Fibroblast of lung (primary cell): ENCODE data around the gene NEMP2. TPM values are rescaled to one million over a fixed set of nuclear protein-coding genes. Genes with fewer than 3 reads are reported as not detected.

Experiments
- DNase-seq, 2 donors: peaks; one replicate each; pipeline versions ENCODE4 v3.0.0 to v3.0.0-alpha.2; 2010; ENCODE audit warnings: low read depth in 2 of 2
- H2AFZ ChIP-seq: 2 replicates; pipeline ENCODE4 v1.5.1; 2012; ENCODE audit warnings: low read length, control low read depth, inconsistent platforms
- H3K27ac ChIP-seq: 2 replicates; pipeline ENCODE4 v1.5.1; 2011; ENCODE audit warnings: low read length, control low read depth; ENCODE audit not compliant: insufficient read depth
- H3K27me3 ChIP-seq: 2 replicates; pipeline ENCODE4 v1.5.1; 2011; ENCODE audit warnings: mild to moderate bottlenecking, low read length; ENCODE audit not compliant: control insufficient read depth, insufficient read depth
- H3K36me3 ChIP-seq: 2 replicates; pipeline ENCODE4 v1.5.1; 2011; ENCODE audit warnings: low read length; ENCODE audit not compliant: control insufficient read depth, insufficient read depth
- H3K4me1 ChIP-seq: 2 replicates; pipeline ENCODE4 v1.5.1; 2011; ENCODE audit warnings: low read length; ENCODE audit not compliant: control insufficient read depth, insufficient read depth; ENCODE audit errors: extremely low read depth
- H3K4me2 ChIP-seq: 2 replicates; pipeline ENCODE4 v1.5.1; 2011; ENCODE audit warnings: low read length, control low read depth; ENCODE audit not compliant: insufficient read depth; ENCODE audit errors: extremely low read depth
- H3K4me3 ChIP-seq, 4 experiments: fragments of 200-600 bp in 1 of 4; sonication (generic) in 1 of 4; replicated peaks in 1 of 4; 2 replicates each; pipeline ENCODE4 v1.5.1; 2011 to 2016; ENCODE audit warnings: low read length in 4 of 4, low read depth in 3 of 4, mild to moderate bottlenecking in 3 of 4, control low read depth in 2 of 4, inconsistent platforms in 1 of 4, mixed read lengths in 1 of 4; ENCODE audit not compliant: insufficient read depth in 1 of 4; ENCODE audit errors: control extremely low read depth in 1 of 4
- H3K79me2 ChIP-seq: 2 replicates; pipeline ENCODE4 v1.5.1; 2012; ENCODE audit warnings: mild to moderate bottlenecking, low read length, inconsistent platforms; ENCODE audit not compliant: control insufficient read depth, insufficient read depth
- H3K9ac ChIP-seq: 2 replicates; pipeline ENCODE4 v1.5.1; 2011; ENCODE audit warnings: mild to moderate bottlenecking, low read length, control low read depth; ENCODE audit not compliant: insufficient read depth
- H3K9me3 ChIP-seq: 2 replicates; pipeline ENCODE4 v1.5.1; 2012; ENCODE audit warnings: low read depth, low read length; ENCODE audit not compliant: control insufficient read depth, insufficient read depth
- H4K20me1 ChIP-seq: 2 replicates; pipeline ENCODE4 v1.5.1; 2011; ENCODE audit warnings: low read length; ENCODE audit not compliant: control insufficient read depth, insufficient read depth; ENCODE audit errors: extremely low read depth
- EZH2 ChIP-seq: IDR thresholded peaks from 2 replicates; pipeline ENCODE4 v1.5.1; 2012; ENCODE audit warnings: low read length, control low read depth, mild to moderate bottlenecking; ENCODE audit errors: missing control alignments
- polyA minus RNA-seq: library from RNA; depleted of rRNA, polyadenylated mRNA; stranded (reverse); fragments of >200 nt; gene quantifications from 2 replicates; pipeline ENCODE4 v1.2.3, GENCODE V29; 2011; ENCODE audit warnings: low replicate concordance
- polyA plus RNA-seq, 2 donors: library from polyadenylated mRNA; depleted of rRNA in 1 of 2; stranded (reverse) in 1 of 2; unstranded in 1 of 2; fragments of >200 nt; gene quantifications; 2 replicates each; pipeline ENCODE4 v1.2.1, GENCODE V29; 2011 to 2012; ENCODE audit warnings: missing spikeins in 1 of 2
- total RNA-seq: library from RNA; depleted of rRNA; stranded (reverse); fragments of >200 nt; gene quantifications from 2 replicates; pipeline ENCODE4 v1.2.1, GENCODE V29; 2014
- TF ChIP-seq, protein P1 (sequence below), 2 donors: IDR thresholded peaks in 1 of 2; conservative IDR thresholded peaks in 1 of 2; 1 replicate in 1 of 2; 2 replicates in 1 of 2; pipeline ENCODE4 v1.5.1; 2011 to 2012; ENCODE audit warnings: low read length in 2 of 2, control low read depth in 1 of 2, inconsistent platforms in 1 of 2, low read depth in 1 of 2, mild to moderate bottlenecking in 1 of 2

Gene NEMP2
- total RNA-seq (6.3 and 6.4 TPM in 2 replicates), polyA plus RNA-seq (5.5 and 6.0 TPM in 2 replicates), polyA minus RNA-seq (0.63 and 1.5 TPM in 2 replicates)
- polyA plus RNA-seq (2012), result 3.2 and 3.5 TPM in 2 replicates

- Histone ChIP-seq H3K4me3 (peak within 1 kb of the TSS; percentile 45 to 78 (median 72)), H4K20me1 (no peaks in the 10 kb centered on the region), H3K4me2 (peak within 1 kb of the TSS; percentile 99), H3K79me2 (no peaks in the 10 kb centered on the region), H3K9ac (peak within 1 kb of the TSS; percentile 89), H3K4me1 (peaks cover 7% of the 10 kb centered on the region), H2AFZ (peak within 1 kb of the TSS; percentile 97), H3K27ac (peak within 1 kb of the TSS; percentile 83), H3K36me3 (no peaks in the 10 kb centered on the region), H3K9me3 (no peaks in the 10 kb centered on the region), H3K27me3 (no peaks in the 10 kb centered on the region)
- no peak for TF ChIP-seq EZH2
- TF ChIP-seq, protein P1, sequence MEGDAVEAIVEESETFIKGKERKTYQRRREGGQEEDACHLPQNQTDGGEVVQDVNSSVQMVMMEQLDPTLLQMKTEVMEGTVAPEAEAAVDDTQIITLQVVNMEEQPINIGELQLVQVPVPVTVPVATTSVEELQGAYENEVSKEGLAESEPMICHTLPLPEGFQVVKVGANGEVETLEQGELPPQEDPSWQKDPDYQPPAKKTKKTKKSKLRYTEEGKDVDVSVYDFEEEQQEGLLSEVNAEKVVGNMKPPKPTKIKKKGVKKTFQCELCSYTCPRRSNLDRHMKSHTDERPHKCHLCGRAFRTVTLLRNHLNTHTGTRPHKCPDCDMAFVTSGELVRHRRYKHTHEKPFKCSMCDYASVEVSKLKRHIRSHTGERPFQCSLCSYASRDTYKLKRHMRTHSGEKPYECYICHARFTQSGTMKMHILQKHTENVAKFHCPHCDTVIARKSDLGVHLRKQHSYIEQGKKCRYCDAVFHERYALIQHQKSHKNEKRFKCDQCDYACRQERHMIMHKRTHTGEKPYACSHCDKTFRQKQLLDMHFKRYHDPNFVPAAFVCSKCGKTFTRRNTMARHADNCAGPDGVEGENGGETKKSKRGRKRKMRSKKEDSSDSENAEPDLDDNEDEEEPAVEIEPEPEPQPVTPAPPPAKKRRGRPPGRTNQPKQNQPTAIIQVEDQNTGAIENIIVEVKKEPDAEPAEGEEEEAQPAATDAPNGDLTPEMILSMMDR (conservative IDR thresholded peaks at IDR 0.05 in 1 of 2, IDR thresholded peaks at IDR 0.05 in 1 of 2; ENCODE audit: low read depth in 1 of 2, low read length in 2 of 2), result no peak
- DNase-seq, result peak; percentile 51 to 58
These were observed at the start of gene NEMP2 for GRCh38 chr2:190534310-190535120. Gene NEMP2 (minus strand): TSS chr2:190534722. CDS start chr2:190534655, 67 bp downstream.

DNA sequence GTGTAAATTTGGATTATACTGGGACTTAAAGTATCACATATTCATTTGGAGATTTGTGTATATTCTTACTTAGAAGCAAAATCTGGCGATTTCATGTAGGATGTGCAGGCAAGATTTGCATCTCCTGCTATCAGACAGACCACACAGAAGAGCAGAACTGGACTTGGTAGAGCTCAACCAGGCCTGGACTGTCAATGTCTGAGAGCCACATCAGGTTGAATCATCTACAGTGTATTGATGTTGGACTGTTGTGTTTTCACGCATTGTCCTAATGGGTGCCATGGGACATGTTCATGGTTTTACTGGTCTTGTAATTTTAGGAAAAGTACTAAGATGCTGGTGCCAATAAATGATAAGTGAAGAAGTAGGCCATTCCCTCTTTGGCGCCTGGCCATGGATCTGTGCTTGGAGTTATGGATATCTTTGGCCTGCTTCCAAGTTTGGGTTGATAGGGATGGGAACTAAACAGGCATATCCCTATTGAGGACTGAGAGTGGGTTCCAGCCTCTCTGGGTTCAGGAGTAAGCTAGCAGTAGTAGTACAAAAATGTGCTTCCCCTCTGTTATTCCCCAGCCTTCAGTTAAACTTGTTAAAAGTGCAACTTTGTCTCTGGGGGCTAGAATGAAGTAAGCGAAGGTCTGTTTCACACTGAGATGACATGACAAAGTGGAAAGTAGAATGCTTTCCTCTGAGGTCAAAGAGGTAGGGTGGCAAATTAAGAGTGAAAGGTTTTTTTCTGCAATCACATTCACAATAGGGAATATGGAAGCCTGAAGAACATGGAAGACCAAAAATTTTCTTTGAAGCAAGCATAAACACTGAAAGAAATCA lies 49.2 kb upstream of the NEMP2 start:
- H3K9me3 ChIP-seq, result no peaks in the 10 kb centered on the region
- H3K9ac ChIP-seq, result no peak overlapping the region
- H4K20me1 ChIP-seq, result no peaks in the 10 kb centered on the region
- H3K27ac ChIP-seq, result no peak overlapping the region
- H3K79me2 ChIP-seq, result no peaks in the 10 kb centered on the region
- H3K36me3 ChIP-seq, result no peaks in the 10 kb centered on the region
- H3K4me2 ChIP-seq, result no peak overlapping the region
- no peaks in the 10 kb centered on the region for H3K27me3 ChIP-seq
- no peak for TF ChIP-seq EZH2
- TF ChIP-seq, protein P1 (conservative IDR thresholded peaks at IDR 0.05 in 1 of 2, IDR thresholded peaks at IDR 0.05 in 1 of 2; ENCODE audit: low read depth in 1 of 2, low read length in 2 of 2), result no peak
- DNase-seq, result no peak
- H3K4me1 ChIP-seq, result peaks cover 2% of the 10 kb centered on the region
- H3K4me3 ChIP-seq, result no peak overlapping the region
- H2AFZ ChIP-seq, result no peak overlapping the region
